GM12874 (cell line): Measurements from ENCODE around the gene OXTR.

Experiments used
- CTCF ChIP-seq: IDR thresholded peaks from 2 replicates; pipeline ENCODE4 v1.5.1; 2011; ENCODE audit warnings: low read depth, mild to moderate bottlenecking, control low read depth, low read length, moderate library complexity; ENCODE audit not compliant: insufficient read depth

OXTR gene

GRCh38 chr3:8733332-8734094 is 35.9 kb downstream of the OXTR start, which contains the start of gene CAV3:
CAV3 (plus strand) TSS chr3:8733802; CDS start chr3:8733877, 75 bp downstream.
- TF ChIP-seq CTCF, result no peak

- TF ChIP-seq CTCF, result no peak
Observed at GRCh38 chr3:8732413-8732812, 37.0 kb downstream of the OXTR start.

GRCh38 chr3:8730656-8731055 is 38.8 kb downstream of the OXTR start:
- TF ChIP-seq CTCF, result no peak

- TF ChIP-seq CTCF, result no peak
Observed at GRCh38 chr3:8729479-8729878, 39.9 kb downstream of the OXTR start.

- no peak for TF ChIP-seq CTCF
Observed at GRCh38 chr3:8727605-8728512, 41.6 kb downstream of the OXTR start.

- no peak for TF ChIP-seq CTCF
Observed at GRCh38 chr3:8724108-8724752, 45.2 kb downstream of the OXTR start.

- TF ChIP-seq CTCF, result no peak
Observed at GRCh38 chr3:8723612-8724011, 45.8 kb downstream of the OXTR start.
